NOMO-1 treated with DMSO at 0.1 percent for 48 hours (cell line): ENCODE data around the gene ZNF497.

ENCODE experiments used
- DNase-seq: peaks from one replicate; lab custom pipeline; 2025; ENCODE audit not compliant: unreplicated experiment; lab: John Stamatoyannopoulos, UW

ZNF497 gene

GRCh38 chr19:58368561-58369360, 6.2 kb upstream of the ZNF497 start:
- no peak for DNase-seq

- DNase-seq, result no peak
These were observed 5.3 kb upstream of the ZNF497 start for GRCh38 chr19:58367698-58368454.

GRCh38 chr19:58366585-58367430, 4.3 kb upstream of the ZNF497 start:
- DNase-seq, result no peak

GRCh38 chr19:58364146-58364545, 1.6 kb upstream of the ZNF497 start:
- peak; percentile 92 for DNase-seq

- DNase-seq, result peak; percentile 48
These were observed 665 bp downstream of the ZNF497 start for GRCh38 chr19:58361900-58362271.

- no peak for DNase-seq
These were observed 4.9 kb downstream of the ZNF497 start for GRCh38 chr19:58357481-58358145.

- DNase-seq, result no peak
These were observed 5.6 kb downstream of the ZNF497 start for GRCh38 chr19:58356766-58357480.

- no peak for DNase-seq
These were observed 6.4 kb downstream of the ZNF497 start for GRCh38 chr19:58355908-58356765.

- no peak for DNase-seq
These were observed 7.2 kb downstream of the ZNF497 start for GRCh38 chr19:58355215-58355796.

- no peak for DNase-seq
These were observed 8.0 kb downstream of the ZNF497 start for GRCh38 chr19:58354478-58355030.

- no peak for DNase-seq
These were observed 8.7 kb downstream of the ZNF497 start for GRCh38 chr19:58353717-58354477.

GRCh38 chr19:58352760-58353671, 9.5 kb downstream of the ZNF497 start, which contains the start of gene A1BG:
TSS of gene A1BG (minus strand) at chr19:58353492. CDS start at chr19:58353437, 55 bp downstream.
- DNase-seq, result no peak

- no peak for DNase-seq
These were observed 10.4 kb downstream of the ZNF497 start for GRCh38 chr19:58351990-58352755.

- DNase-seq, result no peak
These were observed 11.0 kb downstream of the ZNF497 start for GRCh38 chr19:58351558-58351878.

GRCh38 chr19:58350871-58351557, 11.5 kb downstream of the ZNF497 start:
- DNase-seq, result no peak
